OCI-M2 (cell line): ENCODE results near the gene SCN7A.
"Not testable (repeated sequence)": the region's sequence is repeated elsewhere in the genome, so short reads cannot be mapped to it uniquely, and the experiment has no call there.

Source experiments
- DNase-seq: peaks from one replicate; lab custom pipeline; 2025; ENCODE audit not compliant: unreplicated experiment; lab: John Stamatoyannopoulos, UW

Gene SCN7A

DNA sequence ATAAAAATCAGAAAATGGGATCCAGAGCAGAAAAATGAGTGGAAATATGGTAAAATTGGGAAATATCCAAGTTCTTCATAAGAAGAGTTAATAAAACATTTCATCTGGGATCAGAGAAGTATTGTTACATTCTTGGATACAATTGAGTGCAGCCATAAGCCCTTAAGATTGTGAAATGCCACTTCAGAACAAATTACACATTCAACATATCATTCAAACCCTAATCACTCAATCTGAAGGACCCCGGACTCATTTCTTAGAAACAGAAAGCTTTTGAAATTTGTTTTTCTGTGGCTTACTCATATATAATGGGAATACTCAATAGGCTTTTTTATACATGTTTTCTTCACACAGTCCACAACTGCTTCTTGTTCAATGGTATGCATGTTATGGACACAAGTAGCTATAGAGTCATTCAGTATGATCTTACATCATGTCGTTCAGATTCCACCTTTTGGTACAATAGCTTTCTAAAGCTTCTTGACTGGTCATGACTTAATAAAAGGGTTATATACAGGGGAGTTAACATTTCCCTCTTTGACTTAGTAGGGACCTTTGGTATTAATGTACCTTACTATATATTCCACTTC lies 39.9 kb downstream of the SCN7A start:
- no peak for DNase-seq

DNA sequence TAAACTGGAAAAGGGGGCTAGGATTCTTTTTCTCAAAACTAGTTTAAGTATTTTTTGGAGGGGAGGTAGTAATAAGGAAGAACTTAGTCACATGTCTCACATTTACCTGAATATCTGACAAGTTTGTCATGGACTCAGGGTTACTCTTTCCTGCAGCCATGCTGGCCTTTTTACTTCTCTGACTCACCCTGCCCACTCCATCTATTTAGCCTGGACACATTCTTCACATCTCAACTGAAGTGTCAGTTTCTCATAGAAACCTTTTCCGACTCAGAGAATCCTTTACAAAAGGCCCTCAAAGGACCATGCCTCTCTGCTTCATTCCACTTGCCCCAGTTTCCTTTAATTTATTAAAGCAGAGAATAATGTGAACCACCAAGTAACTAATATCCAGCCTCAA lies 42.6 kb downstream of the SCN7A start:
- no peak for DNase-seq

GRCh38 chr2:166449439-166449838 lies 44.6 kb downstream of the SCN7A start:
- DNase-seq: no peak

DNA sequence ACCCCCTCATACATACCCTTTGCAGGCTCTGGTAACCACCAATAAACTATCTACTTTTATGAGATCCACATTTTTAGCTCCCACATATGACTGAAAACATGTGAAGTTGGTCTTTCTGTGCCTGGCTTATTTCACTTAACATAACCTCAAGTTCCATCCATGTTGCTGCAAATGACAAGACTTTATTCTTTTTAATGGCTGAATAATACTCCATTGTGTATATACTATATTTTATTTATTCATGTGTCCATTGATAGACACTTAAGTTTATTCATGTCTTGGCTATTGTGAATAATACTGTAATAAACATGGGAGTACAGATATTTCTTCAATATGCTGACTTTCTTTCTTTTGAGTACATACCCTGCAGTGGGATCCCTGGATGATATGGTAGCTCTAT lies 45.9 kb downstream of the SCN7A start:
- no peak for DNase-seq

DNA sequence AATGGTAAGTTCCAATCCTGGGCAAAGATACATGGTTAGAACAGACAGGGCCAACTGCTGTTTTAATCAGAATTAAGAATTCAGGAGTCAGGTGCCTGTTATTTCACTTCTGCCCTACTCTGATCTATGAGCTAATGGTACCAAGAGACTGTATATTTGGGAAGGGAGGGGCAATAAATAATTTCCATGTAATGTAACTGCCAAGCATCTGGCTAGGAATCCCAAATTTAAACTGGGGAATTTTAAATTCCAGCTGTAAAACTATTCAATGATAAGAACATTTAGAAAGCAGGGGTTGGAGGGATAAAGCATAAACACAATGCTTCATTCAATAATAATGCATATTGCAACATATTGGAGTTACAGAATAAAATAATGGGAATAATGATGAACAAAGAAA lies 49.7 kb downstream of the SCN7A start:
- no peak for DNase-seq

- no peak for DNase-seq
These were observed 53.7 kb downstream of the SCN7A start for GRCh38 chr2:166440313-166440712.

DNA sequence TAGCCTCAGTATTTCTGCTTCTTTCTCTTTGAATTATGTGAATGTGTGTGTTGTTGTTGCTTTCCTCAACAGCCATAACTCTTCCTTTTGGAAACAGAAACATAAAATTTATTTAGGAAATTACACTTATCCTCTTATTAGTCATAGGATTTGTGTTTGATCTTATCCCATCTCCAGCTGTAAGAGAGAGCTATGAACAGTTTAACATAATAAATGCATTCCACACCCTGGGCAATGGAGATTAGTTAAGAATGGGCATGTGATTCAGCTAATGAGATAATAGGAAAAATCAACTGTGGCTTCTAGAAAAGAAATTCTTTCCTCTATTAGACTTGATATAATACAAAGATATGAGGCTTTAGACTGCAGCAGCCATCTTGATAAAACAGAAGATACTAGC lies 55.0 kb downstream of the SCN7A start:
- no peak for DNase-seq

- DNase-seq: no peak
These were observed 57.1 kb downstream of the SCN7A start for GRCh38 chr2:166436976-166437375.

DNA sequence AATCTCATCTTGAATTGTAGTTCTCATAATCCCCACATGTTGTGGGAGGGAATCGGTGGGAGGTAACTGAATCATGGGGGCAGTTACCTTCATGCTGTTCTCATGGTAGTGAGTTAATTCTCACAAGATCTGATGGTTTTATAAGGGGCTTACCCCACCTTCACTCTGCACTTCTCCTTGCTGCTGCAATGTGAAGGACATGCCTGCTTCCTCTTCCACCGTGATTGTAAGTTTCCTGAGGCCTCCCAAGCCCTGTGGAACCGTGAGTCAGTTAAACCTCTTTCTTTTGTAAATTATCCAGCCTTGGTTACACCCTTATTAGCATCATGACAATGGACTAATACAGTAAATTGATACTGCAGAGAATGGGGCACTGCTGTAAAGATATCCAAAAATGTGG lies 57.9 kb downstream of the SCN7A start:
- DNase-seq: no peak

- no peak for DNase-seq
These were observed 59.6 kb downstream of the SCN7A start for GRCh38 chr2:166434491-166434890.

DNA sequence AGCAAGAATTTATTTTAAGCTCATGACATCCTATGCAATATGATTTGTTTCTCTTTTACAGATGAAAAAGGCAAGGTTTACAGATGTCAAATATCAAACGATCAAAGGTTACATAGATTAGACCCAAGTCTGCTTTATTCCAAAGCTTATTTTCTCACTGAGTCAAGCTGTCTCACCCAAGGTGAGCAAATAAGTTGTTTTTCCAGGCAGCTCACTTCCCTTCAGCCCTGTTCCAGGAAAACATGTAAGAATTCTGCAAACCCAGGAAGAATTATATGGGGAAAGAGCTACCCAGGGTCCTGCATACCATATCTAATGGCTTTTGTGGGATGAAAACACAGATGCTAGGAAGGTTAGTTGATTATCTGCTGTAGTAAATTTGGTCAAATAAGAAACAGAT lies 60.6 kb downstream of the SCN7A start:
- DNase-seq: no peak

DNA sequence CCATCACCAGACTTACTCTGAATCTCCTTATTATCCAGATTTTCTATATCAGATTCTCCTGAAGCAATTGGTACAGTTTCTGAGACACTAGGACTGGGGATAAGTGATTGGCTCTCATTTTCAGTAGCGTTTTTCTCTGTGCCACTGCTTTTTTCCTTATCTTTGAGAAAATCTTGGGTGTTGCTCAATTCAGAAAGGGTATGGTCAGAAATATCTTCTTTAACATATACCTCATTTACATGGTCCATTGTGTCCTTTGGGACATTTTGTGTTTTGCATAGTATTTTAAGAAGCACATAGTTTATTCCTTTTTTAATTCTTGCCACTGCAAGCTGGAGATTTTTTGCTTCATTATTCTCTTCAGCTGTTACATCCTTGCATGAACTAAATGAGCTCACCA lies 61.7 kb downstream of the SCN7A start:
- no peak for DNase-seq

- DNase-seq: no peak
These were observed 69.2 kb downstream of the SCN7A start for GRCh38 chr2:166424841-166425240.

DNA sequence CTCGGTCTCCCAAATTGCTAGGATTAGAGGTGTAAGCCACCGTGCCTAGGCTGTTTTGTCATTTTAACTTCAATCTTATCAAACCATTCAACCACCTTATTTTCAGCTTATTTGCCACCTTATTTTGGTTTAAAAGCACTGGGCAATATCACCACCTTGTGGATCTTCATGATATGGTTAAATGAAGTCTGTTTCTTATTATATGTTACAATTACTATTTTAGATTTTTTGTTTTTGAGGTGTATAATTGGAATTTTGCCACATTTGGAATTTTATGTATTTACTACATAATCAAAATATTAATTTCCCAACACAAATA lies 74.5 kb downstream of the SCN7A start:
- no peak for DNase-seq

DNA sequence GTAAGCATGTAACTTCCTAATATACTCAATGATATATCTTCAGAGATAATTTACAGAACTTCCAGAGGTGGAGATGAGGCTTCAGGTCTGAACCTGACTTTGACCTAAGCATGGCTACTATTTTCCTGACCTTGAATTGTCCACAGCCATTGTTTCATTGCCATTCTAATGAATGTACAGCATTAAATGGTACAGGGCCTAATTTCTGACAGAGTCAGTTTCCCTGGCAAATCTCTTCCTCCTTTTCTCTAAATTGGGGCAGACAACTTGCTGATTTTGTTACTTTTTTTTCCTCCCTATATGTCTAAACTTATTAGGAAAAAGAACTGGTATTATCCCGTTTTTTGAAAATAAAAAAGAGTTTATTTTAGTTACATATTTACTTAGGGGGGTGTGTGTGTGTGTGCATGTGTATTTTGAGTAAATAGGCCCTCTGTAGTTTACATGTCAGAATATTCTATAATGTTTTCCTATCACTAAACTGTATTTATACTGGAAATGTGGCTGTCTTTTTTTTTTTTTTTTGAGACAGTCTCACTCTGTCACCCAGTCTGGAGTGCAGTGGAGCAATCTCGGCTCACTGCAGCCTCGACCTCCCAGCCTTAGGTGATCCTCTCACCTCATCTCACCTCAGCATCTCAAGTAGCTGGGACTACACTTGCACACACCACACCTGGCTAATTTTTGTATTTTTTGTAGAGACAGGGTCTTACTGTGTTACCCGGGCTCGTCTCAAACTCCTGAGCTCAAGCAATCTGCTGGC lies 75.0 kb downstream of the SCN7A start:
- DNase-seq: no peak

GRCh38 chr2:166417669-166418068 lies 76.4 kb downstream of the SCN7A start:
- DNase-seq: no peak

GRCh38 chr2:166413255-166413654 lies 80.8 kb downstream of the SCN7A start:
- DNase-seq: no peak

GRCh38 chr2:166411473-166412230 lies 82.4 kb downstream of the SCN7A start:
- no peak for DNase-seq

- DNase-seq: no peak
These were observed 83.1 kb downstream of the SCN7A start for GRCh38 chr2:166410828-166411472.

GRCh38 chr2:166407746-166408145 lies 86.3 kb downstream of the SCN7A start:
- not testable (repeated sequence) for DNase-seq

- no peak for DNase-seq
These were observed 87.7 kb downstream of the SCN7A start for GRCh38 chr2:166406374-166406773.

DNA sequence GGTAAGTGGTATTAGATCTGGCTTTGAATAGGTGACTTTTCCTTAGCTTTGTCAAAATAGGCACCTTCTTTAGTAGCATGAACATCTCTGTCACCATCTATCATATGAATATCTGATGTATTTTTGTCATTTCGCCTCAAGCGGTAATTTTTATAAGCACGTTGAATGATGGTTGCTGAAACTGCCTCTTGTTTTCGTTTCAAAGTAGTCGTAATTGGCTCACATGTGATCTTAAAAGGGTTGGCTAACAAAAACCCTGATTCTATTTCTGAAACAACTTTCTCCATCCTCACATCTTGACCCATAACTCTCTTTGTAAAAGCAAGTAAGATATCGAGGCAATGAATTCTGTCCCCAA lies 88.5 kb downstream of the SCN7A start:
- no peak for DNase-seq
